Measurements from ENCODE around the gene BLOC1S5.

Gene BLOC1S5

GRCh38 chr6:8100159-8100854 is 36.1 kb upstream of the BLOC1S5 start:
- TF ChIP-seq TCF12 (IDR thresholded peaks at IDR 0.05; ENCODE audit: low read depth): no peak
- TF ChIP-seq EP300 (IDR thresholded peaks at IDR 0.05; ENCODE audit: borderline replicate concordance): no peak
- no peak for TF ChIP-seq RAD21 (IDR thresholded peaks at IDR 0.05; ENCODE audit: low read depth)
- no peak for TF ChIP-seq NFIC (IDR thresholded peaks at IDR 0.05)
- TF ChIP-seq FOXM1 (IDR thresholded peaks at IDR 0.05; ENCODE audit: borderline replicate concordance, low read depth): no peak
- TF ChIP-seq, protein P1, sequence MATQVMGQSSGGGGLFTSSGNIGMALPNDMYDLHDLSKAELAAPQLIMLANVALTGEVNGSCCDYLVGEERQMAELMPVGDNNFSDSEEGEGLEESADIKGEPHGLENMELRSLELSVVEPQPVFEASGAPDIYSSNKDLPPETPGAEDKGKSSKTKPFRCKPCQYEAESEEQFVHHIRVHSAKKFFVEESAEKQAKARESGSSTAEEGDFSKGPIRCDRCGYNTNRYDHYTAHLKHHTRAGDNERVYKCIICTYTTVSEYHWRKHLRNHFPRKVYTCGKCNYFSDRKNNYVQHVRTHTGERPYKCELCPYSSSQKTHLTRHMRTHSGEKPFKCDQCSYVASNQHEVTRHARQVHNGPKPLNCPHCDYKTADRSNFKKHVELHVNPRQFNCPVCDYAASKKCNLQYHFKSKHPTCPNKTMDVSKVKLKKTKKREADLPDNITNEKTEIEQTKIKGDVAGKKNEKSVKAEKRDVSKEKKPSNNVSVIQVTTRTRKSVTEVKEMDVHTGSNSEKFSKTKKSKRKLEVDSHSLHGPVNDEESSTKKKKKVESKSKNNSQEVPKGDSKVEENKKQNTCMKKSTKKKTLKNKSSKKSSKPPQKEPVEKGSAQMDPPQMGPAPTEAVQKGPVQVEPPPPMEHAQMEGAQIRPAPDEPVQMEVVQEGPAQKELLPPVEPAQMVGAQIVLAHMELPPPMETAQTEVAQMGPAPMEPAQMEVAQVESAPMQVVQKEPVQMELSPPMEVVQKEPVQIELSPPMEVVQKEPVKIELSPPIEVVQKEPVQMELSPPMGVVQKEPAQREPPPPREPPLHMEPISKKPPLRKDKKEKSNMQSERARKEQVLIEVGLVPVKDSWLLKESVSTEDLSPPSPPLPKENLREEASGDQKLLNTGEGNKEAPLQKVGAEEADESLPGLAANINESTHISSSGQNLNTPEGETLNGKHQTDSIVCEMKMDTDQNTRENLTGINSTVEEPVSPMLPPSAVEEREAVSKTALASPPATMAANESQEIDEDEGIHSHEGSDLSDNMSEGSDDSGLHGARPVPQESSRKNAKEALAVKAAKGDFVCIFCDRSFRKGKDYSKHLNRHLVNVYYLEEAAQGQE (IDR thresholded peaks at IDR 0.05; ENCODE audit: low read depth): no peak
- TF ChIP-seq CEBPB (IDR thresholded peaks at IDR 0.05): no peak
- TF ChIP-seq TAF1 (IDR thresholded peaks at IDR 0.05; ENCODE audit: low read depth): no peak
- TF ChIP-seq, protein P2, sequence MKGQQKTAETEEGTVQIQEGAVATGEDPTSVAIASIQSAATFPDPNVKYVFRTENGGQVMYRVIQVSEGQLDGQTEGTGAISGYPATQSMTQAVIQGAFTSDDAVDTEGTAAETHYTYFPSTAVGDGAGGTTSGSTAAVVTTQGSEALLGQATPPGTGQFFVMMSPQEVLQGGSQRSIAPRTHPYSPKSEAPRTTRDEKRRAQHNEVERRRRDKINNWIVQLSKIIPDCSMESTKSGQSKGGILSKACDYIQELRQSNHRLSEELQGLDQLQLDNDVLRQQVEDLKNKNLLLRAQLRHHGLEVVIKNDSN (IDR thresholded peaks at IDR 0.05): no peak
- TF ChIP-seq YY1 (IDR thresholded peaks at IDR 0.05; ENCODE audit: low read depth): no peak
- TF ChIP-seq CREB1 (IDR thresholded peaks at IDR 0.05; ENCODE audit: low read depth): no peak
- TF ChIP-seq TEAD4 (IDR thresholded peaks at IDR 0.05): no peak
- TF ChIP-seq EGR1 (IDR thresholded peaks at IDR 0.05): no peak

DNA sequence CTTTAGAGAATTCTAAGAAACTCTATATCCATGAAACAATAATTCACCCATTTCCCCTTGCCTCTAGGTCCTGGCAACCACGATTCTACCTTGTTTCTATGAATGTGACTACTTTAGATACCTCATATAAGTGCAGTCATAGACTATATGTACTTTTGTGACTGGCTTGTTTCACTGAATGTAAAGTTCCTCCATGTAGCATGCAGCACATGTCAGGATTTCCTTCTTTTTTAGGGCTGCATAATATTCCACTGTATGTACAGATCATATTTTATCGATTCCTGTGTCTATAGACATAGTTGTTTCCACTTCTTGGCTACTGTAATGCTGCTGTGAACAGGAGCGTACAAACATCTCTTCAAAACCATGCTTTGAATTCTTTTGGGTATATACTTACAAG is 26.5 kb upstream of the BLOC1S5 start:
- TF ChIP-seq TEAD4 (IDR thresholded peaks at IDR 0.05) (no peak), RAD21 (IDR thresholded peaks at IDR 0.05; ENCODE audit: low read depth) (no peak), YY1 (IDR thresholded peaks at IDR 0.05; ENCODE audit: low read depth) (no peak), NFIC (IDR thresholded peaks at IDR 0.05) (no peak), TAF1 (IDR thresholded peaks at IDR 0.05; ENCODE audit: low read depth) (no peak), ZBTB7A (IDR thresholded peaks at IDR 0.05; ENCODE audit: low read depth) (no peak)
- TF ChIP-seq, protein P2 (IDR thresholded peaks at IDR 0.05): no peak
- TF ChIP-seq, protein P1 (IDR thresholded peaks at IDR 0.05; ENCODE audit: low read depth): no peak

GRCh38 chr6:8088886-8089285 is 24.7 kb upstream of the BLOC1S5 start:
- TF ChIP-seq TAF1 (IDR thresholded peaks at IDR 0.05; ENCODE audit: low read depth) (no peak), EP300 (IDR thresholded peaks at IDR 0.05; ENCODE audit: borderline replicate concordance) (no peak), EGR1 (IDR thresholded peaks at IDR 0.05) (no peak), YY1 (IDR thresholded peaks at IDR 0.05; ENCODE audit: low read depth) (no peak), TEAD4 (IDR thresholded peaks at IDR 0.05) (no peak), CEBPB (IDR thresholded peaks at IDR 0.05) (no peak), TCF12 (IDR thresholded peaks at IDR 0.05; ENCODE audit: low read depth) (no peak), ZBTB7A (IDR thresholded peaks at IDR 0.05; ENCODE audit: low read depth) (no peak), FOXM1 (IDR thresholded peaks at IDR 0.05; ENCODE audit: borderline replicate concordance, low read depth) (no peak)
- TF ChIP-seq, protein P2 (IDR thresholded peaks at IDR 0.05): no peak
- TF ChIP-seq, protein P3, sequence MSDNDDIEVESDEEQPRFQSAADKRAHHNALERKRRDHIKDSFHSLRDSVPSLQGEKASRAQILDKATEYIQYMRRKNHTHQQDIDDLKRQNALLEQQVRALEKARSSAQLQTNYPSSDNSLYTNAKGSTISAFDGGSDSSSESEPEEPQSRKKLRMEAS (IDR thresholded peaks at IDR 0.05): no peak

DNA sequence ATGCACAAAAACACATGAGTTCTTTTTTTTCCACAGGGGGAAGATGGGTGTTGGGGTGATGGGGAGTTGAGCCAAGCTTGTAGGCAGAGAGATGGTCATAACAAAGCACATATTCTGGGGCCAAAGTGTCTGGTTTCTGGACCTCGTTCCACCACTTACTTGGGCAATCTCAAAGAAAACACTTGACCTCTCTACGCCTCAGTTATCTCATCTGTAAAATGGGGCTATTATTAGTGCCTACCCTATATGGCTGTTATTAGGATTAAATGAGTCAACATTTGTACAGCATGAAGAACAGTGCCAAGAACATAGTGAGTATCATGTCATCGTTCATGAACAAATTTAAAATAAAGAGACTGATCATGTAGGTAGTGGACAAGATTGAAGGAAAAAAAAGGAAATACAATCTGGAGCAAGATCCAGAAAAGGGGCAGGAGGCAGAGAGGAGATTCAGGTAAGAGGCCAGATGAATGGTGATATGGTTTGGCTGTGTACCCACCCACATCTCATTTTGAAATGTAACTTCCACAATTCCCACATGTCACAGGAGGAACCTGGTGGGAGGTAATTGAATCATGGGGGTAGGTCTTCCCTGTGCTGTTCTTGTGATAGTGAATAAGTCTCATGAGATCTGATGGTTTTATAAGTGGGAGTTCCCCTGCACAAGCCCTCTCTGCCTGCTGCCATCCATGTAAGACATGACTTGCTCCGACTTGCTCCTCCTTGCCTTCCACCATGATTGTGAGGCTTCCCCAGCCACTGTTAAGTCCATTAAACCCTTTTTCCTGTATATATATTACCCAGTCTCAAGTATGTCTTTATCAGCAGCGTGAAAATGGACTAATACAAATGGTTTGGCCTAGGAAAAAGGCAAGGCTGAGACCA is 23.9 kb upstream of the BLOC1S5 start:
- TF ChIP-seq CEBPB (IDR thresholded peaks at IDR 0.05) (no peak), EGR1 (IDR thresholded peaks at IDR 0.05) (no peak), EP300 (IDR thresholded peaks at IDR 0.05; ENCODE audit: borderline replicate concordance) (no peak), YY1 (IDR thresholded peaks at IDR 0.05; ENCODE audit: low read depth) (no peak), RAD21 (IDR thresholded peaks at IDR 0.05; ENCODE audit: low read depth) (no peak), FOXM1 (IDR thresholded peaks at IDR 0.05; ENCODE audit: borderline replicate concordance, low read depth) (no peak), TCF12 (IDR thresholded peaks at IDR 0.05; ENCODE audit: low read depth) (no peak), NFIC (IDR thresholded peaks at IDR 0.05) (no peak), TAF1 (IDR thresholded peaks at IDR 0.05; ENCODE audit: low read depth) (no peak), CREB1 (IDR thresholded peaks at IDR 0.05; ENCODE audit: low read depth) (no peak), ZBTB7A (IDR thresholded peaks at IDR 0.05; ENCODE audit: low read depth) (no peak)
- TF ChIP-seq, protein P3 (IDR thresholded peaks at IDR 0.05): no peak
- TF ChIP-seq, protein P1 (IDR thresholded peaks at IDR 0.05; ENCODE audit: low read depth): no peak
- TF ChIP-seq, protein P2 (IDR thresholded peaks at IDR 0.05): no peak

All from Ishikawa (cell line).